Measurements from ENCODE around the gene SLC44A5. TPM values are rescaled to one million over a fixed set of nuclear protein-coding genes. Genes with fewer than 3 reads are reported as not detected.
"Not testable (repeated sequence)": the region's sequence is repeated elsewhere in the genome, so short reads cannot be mapped to it uniquely, and the experiment has no call there.

Gene SLC44A5
- total RNA-seq, 2 donors from 2014 or later: 3.6 to 5.4 TPM

GRCh38 chr1:75392278-75392677 lies 218.6 kb downstream of the SLC44A5 start:
- intact Hi-C loops (cut with DNase I): no loop called here
- Histone ChIP-seq H3K27ac (no peak overlapping the region), H3K27me3 (no peaks in the 10 kb centered on the region), H3K36me3 (replicated peaks in 1 of 2; ENCODE audit: insufficient read depth in 1 of 2, low read depth in 2 of 2) (no peaks in the 10 kb centered on the region), H3K4me3 (no peak overlapping the region), H3K4me1 (no peaks in the 10 kb centered on the region), H3K9me3 (peaks cover 0 to 5% (median 0%) of the 10 kb centered on the region in 3 donors)
- DNase-seq (no peak), ATAC-seq (no peak)
- WGBS, 2 donors: 24 to 54% methylated on average over 1 of the region's 1 CpG
- TF ChIP-seq CTCF (IDR thresholded peaks at IDR 0.05): no peak
- TF ChIP-seq POLR2A (IDR thresholded peaks at IDR 0.05): no peak

- H3K36me3 ChIP-seq (replicated peaks in 1 of 2; ENCODE audit: insufficient read depth in 1 of 2, low read depth in 2 of 2); DNase-seq; H3K9me3 ChIP-seq; ATAC-seq; H3K4me1 ChIP-seq; H3K4me3 ChIP-seq; intact Hi-C loops (cut with DNase I); H3K27me3 ChIP-seq: not testable (repeated sequence)
- 65 to 74% methylated on average over 21 to 25 of the region's 25 CpGs for WGBS, 2 donors
- H3K27ac ChIP-seq: peak overlapping the region in 1 of 4 donors; percentile 25
These were observed 235.2 kb downstream of the SLC44A5 start for GRCh38 chr1:75375476-75376447.

- 54 to 84% methylated on average over 2 to 5 of the region's 5 CpGs for WGBS, 2 donors
- no peak for DNase-seq
These were observed 237.3 kb downstream of the SLC44A5 start for GRCh38 chr1:75373542-75374159.

GRCh38 chr1:75366595-75366994 lies 244.3 kb downstream of the SLC44A5 start:
- no peak for ATAC-seq
- H3K27me3 ChIP-seq: no peaks in the 10 kb centered on the region
- no peak overlapping the region for H3K27ac ChIP-seq
- intact Hi-C loops (cut with DNase I): no loop called here
- TF ChIP-seq POLR2A (IDR thresholded peaks at IDR 0.05): no peak
- TF ChIP-seq CTCF (IDR thresholded peaks at IDR 0.05): no peak
- 73 to 81% methylated on average over 1 of the region's 1 CpG for WGBS, 2 donors
- peaks cover 0 to 9% (median 0%) of the 10 kb centered on the region in 3 donors for H3K9me3 ChIP-seq
- H3K36me3 ChIP-seq (replicated peaks in 1 of 2; ENCODE audit: insufficient read depth in 1 of 2, low read depth in 2 of 2): no peaks in the 10 kb centered on the region
- H3K4me3 ChIP-seq: no peak overlapping the region
- no peak for DNase-seq
- no peaks in the 10 kb centered on the region for H3K4me1 ChIP-seq

More at GRCh38 chr1:75373542-75374159, 237.3 kb downstream of the SLC44A5 start:
- Histone ChIP-seq H3K27me3 (no peaks in the 10 kb centered on the region), H3K4me3 (no peak overlapping the region), H3K9me3 (no peaks in the 10 kb centered on the region), H3K36me3 (replicated peaks in 1 of 2; ENCODE audit: insufficient read depth in 1 of 2, low read depth in 2 of 2) (no peaks in the 10 kb centered on the region), H3K27ac (no peak overlapping the region), H3K4me1 (no peaks in the 10 kb centered on the region)
- TF ChIP-seq CTCF (IDR thresholded peaks at IDR 0.05) (no peak), POLR2A (IDR thresholded peaks at IDR 0.05) (no peak)
- no peak for ATAC-seq
- intact Hi-C loops (cut with DNase I): no loop called here

GRCh38 chr1:75361260-75361659 lies 249.7 kb downstream of the SLC44A5 start:
- H3K27me3 ChIP-seq: no peaks in the 10 kb centered on the region
- WGBS, 2 donors: 40 to 47% methylated on average over 2 of the region's 2 CpGs

GRCh38 chr1:75354267-75354666 lies 256.6 kb downstream of the SLC44A5 start:
- H3K4me3 ChIP-seq; H3K36me3 ChIP-seq (replicated peaks in 1 of 2; ENCODE audit: insufficient read depth in 1 of 2, low read depth in 2 of 2); H3K27ac ChIP-seq; H3K9me3 ChIP-seq; H3K4me1 ChIP-seq; H3K27me3 ChIP-seq; ATAC-seq; DNase-seq; intact Hi-C loops (cut with DNase I): not testable (repeated sequence)
- WGBS, 2 donors: 82 to 88% methylated on average over 6 of the region's 6 CpGs

More at GRCh38 chr1:75361260-75361659, 249.7 kb downstream of the SLC44A5 start:
- no peak overlapping the region for H3K27ac ChIP-seq
- intact Hi-C loops (cut with DNase I): no loop called here
- DNase-seq: no peak
- TF ChIP-seq CTCF (IDR thresholded peaks at IDR 0.05) (no peak), POLR2A (IDR thresholded peaks at IDR 0.05) (no peak)
- H3K36me3 ChIP-seq (replicated peaks in 1 of 2; ENCODE audit: insufficient read depth in 1 of 2, low read depth in 2 of 2): no peaks in the 10 kb centered on the region
- no peaks in the 10 kb centered on the region for H3K4me1 ChIP-seq
- no peaks in the 10 kb centered on the region for H3K9me3 ChIP-seq
- no peak for ATAC-seq
- no peak overlapping the region for H3K4me3 ChIP-seq
